ENCODE measurements around the gene CAMK1D. TPM values are rescaled to one million over a fixed set of nuclear protein-coding genes. Genes with fewer than 3 reads are reported as not detected.

Gene CAMK1D
- total RNA-seq, 1 donor from 2014 or later = 1.8 TPM

DNA sequence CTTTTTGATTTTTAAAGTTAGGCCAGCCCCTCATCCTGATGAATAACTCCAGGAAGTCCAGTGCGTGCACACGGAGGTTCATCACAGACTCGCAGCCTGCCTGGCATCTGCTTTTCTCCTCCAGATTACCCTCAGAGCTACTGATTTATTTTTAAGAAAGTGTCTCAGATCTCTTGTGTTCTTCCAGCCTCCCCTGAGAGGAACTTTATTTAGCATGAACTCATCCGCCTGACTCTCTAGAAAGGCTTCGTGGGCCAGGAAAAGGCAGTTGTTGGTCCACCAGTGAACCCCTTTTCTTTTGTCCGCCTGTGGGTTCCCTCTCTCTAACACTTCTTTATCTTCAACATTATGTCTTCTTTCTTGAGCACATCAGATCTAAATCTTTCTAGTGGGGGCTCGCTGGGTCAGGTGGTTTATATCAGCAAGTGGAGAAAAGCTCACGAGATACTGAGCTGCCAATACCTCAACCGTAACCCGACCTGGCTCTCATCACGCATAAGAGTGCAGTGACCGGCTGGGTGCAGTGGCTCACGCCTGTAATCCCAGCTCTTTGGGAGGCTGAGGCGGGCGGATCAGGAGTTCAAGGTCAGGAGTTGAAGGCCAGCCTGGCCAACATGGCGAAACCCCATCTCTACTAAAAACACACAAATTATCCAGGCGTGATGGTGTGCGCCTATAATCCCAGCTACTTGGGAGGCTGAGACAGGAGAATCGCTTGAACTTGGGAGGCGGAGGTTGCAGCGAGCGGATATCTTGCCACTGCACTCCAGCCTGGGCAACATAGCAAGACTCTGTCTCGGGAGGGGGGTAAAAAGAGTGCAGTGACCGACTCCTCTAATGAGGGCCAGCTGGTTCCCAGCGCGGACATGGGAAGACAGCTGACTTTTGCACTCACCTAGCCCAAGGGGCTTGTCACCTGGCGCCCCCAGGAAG, 489.9 kb downstream of the CAMK1D start:
- FAIRE-seq = no peak
- Histone ChIP-seq H3K4me3 (ENCODE audit: low read depth, low read length) (no peak overlapping the region), H3K36me3 (ENCODE audit: control insufficient read depth, insufficient read depth, low read length) (no peaks in the 10 kb centered on the region), H3K27me3 (ENCODE audit: control insufficient read depth, insufficient read depth, low read length) (no peaks in the 10 kb centered on the region)
- TF ChIP-seq, protein P1, sequence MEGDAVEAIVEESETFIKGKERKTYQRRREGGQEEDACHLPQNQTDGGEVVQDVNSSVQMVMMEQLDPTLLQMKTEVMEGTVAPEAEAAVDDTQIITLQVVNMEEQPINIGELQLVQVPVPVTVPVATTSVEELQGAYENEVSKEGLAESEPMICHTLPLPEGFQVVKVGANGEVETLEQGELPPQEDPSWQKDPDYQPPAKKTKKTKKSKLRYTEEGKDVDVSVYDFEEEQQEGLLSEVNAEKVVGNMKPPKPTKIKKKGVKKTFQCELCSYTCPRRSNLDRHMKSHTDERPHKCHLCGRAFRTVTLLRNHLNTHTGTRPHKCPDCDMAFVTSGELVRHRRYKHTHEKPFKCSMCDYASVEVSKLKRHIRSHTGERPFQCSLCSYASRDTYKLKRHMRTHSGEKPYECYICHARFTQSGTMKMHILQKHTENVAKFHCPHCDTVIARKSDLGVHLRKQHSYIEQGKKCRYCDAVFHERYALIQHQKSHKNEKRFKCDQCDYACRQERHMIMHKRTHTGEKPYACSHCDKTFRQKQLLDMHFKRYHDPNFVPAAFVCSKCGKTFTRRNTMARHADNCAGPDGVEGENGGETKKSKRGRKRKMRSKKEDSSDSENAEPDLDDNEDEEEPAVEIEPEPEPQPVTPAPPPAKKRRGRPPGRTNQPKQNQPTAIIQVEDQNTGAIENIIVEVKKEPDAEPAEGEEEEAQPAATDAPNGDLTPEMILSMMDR (IDR thresholded peaks at IDR 0.05; ENCODE audit: insufficient read depth, low read length, severe bottlenecking) = no peak
- DNase-seq (ENCODE audit: low read depth) = no peak

DNA sequence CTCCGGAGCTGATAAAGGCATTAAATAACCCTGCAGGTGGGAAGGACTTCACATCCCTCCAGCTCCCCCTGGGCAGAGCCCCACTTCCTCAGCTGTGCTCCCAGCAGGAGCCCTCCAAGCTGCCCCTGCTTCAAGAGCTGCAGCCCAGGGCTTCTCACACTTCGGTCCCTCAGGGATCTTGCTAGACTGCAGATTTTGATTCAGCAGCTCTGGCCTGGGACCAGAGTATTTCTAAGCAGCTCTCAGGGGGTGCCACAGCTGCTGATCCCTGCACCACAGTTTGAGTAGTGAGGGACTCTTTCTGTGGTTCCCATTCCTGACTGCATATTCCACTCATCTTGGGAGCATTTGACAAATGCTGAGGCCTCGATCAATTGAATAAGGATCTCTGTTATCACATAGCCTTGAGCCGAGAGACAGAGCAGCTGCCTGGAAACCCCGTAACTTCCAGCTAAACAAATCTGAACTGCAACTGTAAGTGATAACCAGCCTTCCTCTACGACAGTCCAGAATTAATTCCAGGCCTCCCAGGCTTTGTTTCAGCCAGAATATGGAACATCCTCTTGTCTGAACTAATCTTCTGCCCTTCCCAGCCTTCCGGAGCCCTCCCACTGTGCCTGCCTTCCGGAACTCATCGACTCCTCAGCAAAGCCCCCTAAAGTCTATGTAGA, 490.7 kb downstream of the CAMK1D start:
- Histone ChIP-seq H3K27me3 (ENCODE audit: control insufficient read depth, insufficient read depth, low read length) (no peaks in the 10 kb centered on the region), H3K36me3 (ENCODE audit: control insufficient read depth, insufficient read depth, low read length) (no peaks in the 10 kb centered on the region), H3K4me3 (ENCODE audit: low read depth, low read length) (no peak overlapping the region)
- no peak for DNase-seq (ENCODE audit: low read depth)
- TF ChIP-seq, protein P1 (IDR thresholded peaks at IDR 0.05; ENCODE audit: insufficient read depth, low read length, severe bottlenecking) = no peak
- no peak for FAIRE-seq

DNA sequence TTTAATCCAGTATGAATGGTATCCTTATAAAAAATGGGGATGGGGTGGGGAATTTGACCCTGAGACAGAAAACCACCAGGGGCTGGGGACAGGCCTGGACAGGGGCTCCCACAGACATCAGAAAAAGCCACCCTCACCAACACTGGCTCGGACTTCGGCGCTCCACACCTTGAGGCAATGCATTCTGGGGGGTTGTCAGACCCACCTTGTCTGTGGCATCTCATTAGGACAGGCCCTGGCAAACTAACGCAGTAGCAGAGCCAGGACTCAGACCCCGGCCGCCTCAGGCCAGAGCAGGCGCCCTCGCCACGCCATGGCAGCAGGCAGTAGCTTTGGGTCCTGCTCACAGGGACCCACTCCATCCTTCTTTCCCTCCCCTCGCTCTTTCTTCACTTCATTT, 492.1 kb downstream of the CAMK1D start:
- Histone ChIP-seq H3K4me3 (ENCODE audit: low read depth, low read length) (no peak overlapping the region), H3K36me3 (ENCODE audit: control insufficient read depth, insufficient read depth, low read length) (no peaks in the 10 kb centered on the region), H3K27me3 (ENCODE audit: control insufficient read depth, insufficient read depth, low read length) (no peaks in the 10 kb centered on the region)
- DNase-seq (ENCODE audit: low read depth) (no peak), FAIRE-seq (no peak)
- TF ChIP-seq, protein P1 (IDR thresholded peaks at IDR 0.05; ENCODE audit: insufficient read depth, low read length, severe bottlenecking) = no peak

DNA sequence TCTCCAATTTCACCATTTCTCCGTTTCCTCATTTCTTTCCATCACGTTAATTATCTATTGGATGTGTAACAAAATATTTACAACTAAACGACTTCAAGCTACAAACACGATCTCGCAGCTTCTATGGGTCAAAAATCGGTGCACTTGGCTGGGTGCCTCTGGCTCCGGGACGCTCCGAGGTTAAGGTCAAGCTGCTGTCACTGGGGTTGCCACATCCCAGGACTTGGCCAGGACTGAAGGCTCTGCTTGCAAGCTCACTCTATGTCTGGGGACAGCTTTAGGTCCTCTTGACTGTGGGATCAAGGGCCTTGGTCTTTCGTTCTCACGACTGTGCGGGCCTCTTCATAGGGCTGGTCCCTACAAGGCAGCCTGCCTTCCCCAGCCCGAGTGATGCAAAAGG, 492.5 kb downstream of the CAMK1D start:
- FAIRE-seq (no peak), DNase-seq (ENCODE audit: low read depth) (no peak)
- H3K27me3 ChIP-seq (ENCODE audit: control insufficient read depth, insufficient read depth, low read length) = no peaks in the 10 kb centered on the region
- TF ChIP-seq, protein P1 (IDR thresholded peaks at IDR 0.05; ENCODE audit: insufficient read depth, low read length, severe bottlenecking) = no peak
- H3K4me3 ChIP-seq (ENCODE audit: low read depth, low read length) = no peak overlapping the region
- H3K36me3 ChIP-seq (ENCODE audit: control insufficient read depth, insufficient read depth, low read length) = no peaks in the 10 kb centered on the region

DNA sequence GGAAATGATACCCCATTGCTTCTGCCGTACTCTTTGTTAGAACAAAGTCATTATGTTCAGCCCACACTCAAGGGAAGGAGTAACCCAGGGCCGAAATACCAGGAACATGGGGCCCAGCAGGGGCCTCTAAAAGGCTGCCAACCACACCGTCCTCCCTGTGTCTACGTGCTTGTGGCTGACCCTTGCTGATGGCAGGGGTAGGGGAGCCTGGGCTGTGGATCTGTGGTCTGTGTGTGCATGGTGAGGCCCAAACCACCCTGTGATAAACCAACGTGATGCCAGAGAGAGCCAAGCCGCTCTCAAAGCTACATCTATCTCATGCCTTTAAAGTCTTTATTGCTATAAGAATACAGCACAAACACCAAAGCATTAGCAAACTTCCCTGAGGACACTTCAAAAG, 493.0 kb downstream of the CAMK1D start:
- TF ChIP-seq, protein P1 (IDR thresholded peaks at IDR 0.05; ENCODE audit: insufficient read depth, low read length, severe bottlenecking) = no peak
- Histone ChIP-seq H3K36me3 (ENCODE audit: control insufficient read depth, insufficient read depth, low read length) (no peaks in the 10 kb centered on the region), H3K27me3 (ENCODE audit: control insufficient read depth, insufficient read depth, low read length) (no peaks in the 10 kb centered on the region), H3K4me3 (ENCODE audit: low read depth, low read length) (no peak overlapping the region)
- FAIRE-seq (no peak), DNase-seq (ENCODE audit: low read depth) (no peak)

Measured in bronchial epithelial cell (primary cell).